HT1080 (cell line): ENCODE measurements around the gene NSUN4. TPM values are rescaled to one million over a fixed set of nuclear protein-coding genes. Genes with fewer than 3 reads are reported as not detected.
"Not testable (repeated sequence)": the region's sequence is repeated elsewhere in the genome, so short reads cannot be mapped to it uniquely, and the experiment has no call there.

Experiments used
- DNase-seq: peaks from one replicate; pipeline ENCODE4 v3.0.0-alpha.2; 2015; ENCODE audit warnings: low read depth
- total RNA-seq: library from RNA; depleted of rRNA; stranded (reverse); fragments of >200 nt; shearing (Covaris generic); gene quantifications from 2 replicates; pipeline ENCODE4 v1.2.3, GENCODE V29; 2014

The NSUN4 gene
- total RNA-seq, 1 experiment from 2014 or later = 19.8 TPM

GRCh38 chr1:46365796-46366195, 25.2 kb downstream of the NSUN4 start:
- not testable (repeated sequence) for DNase-seq

GRCh38 chr1:46367072-46367471, 26.5 kb downstream of the NSUN4 start:
- no peak for DNase-seq

- not testable (repeated sequence) for DNase-seq
Observed at GRCh38 chr1:46367701-46368100, 27.1 kb downstream of the NSUN4 start.

- DNase-seq = no peak
Observed at GRCh38 chr1:46368791-46369190, 28.2 kb downstream of the NSUN4 start.

- DNase-seq = no peak
Observed at GRCh38 chr1:46369542-46370213, 29.1 kb downstream of the NSUN4 start.

GRCh38 chr1:46370214-46370633, 29.6 kb downstream of the NSUN4 start:
- DNase-seq = peak; percentile 33

GRCh38 chr1:46372431-46372830, 31.8 kb downstream of the NSUN4 start:
- DNase-seq = no peak

- DNase-seq = no peak
Observed at GRCh38 chr1:46379996-46380395, 39.4 kb downstream of the NSUN4 start.

- no peak for DNase-seq
Observed at GRCh38 chr1:46380508-46380907, 39.9 kb downstream of the NSUN4 start.

- no peak for DNase-seq
Observed at GRCh38 chr1:46393510-46393909, 52.9 kb downstream of the NSUN4 start.

- no peak for DNase-seq
Observed at GRCh38 chr1:46394108-46394871, 53.7 kb downstream of the NSUN4 start, which contains the start of gene FAAH. Gene FAAH, plus strand, starts transcription at chr1:46394317. Its CDS starts 32 bp downstream, at chr1:46394349.

GRCh38 chr1:46394872-46395465, 54.4 kb downstream of the NSUN4 start:
- DNase-seq = no peak

- no peak for DNase-seq
Observed at GRCh38 chr1:46396441-46397398, 56.1 kb downstream of the NSUN4 start.

- DNase-seq = no peak
Observed at GRCh38 chr1:46399307-46399706, 58.7 kb downstream of the NSUN4 start.

GRCh38 chr1:46400421-46400820, 59.8 kb downstream of the NSUN4 start:
- no peak for DNase-seq

GRCh38 chr1:46401154-46401913, 60.7 kb downstream of the NSUN4 start:
- no peak for DNase-seq

- peak; percentile 65 for DNase-seq
Observed at GRCh38 chr1:46401964-46402626, 61.5 kb downstream of the NSUN4 start.

- no peak for DNase-seq
Observed at GRCh38 chr1:46403916-46404315, 63.3 kb downstream of the NSUN4 start.

GRCh38 chr1:46404482-46405196, 64.0 kb downstream of the NSUN4 start:
- no peak for DNase-seq
